Measurements from ENCODE around the gene ZBTB4.

The ZBTB4 gene

GRCh38 chr17:7497636-7498035 lies 18.2 kb upstream of the ZBTB4 start:
- TF ChIP-seq CTCF (conservative IDR thresholded peaks at IDR 0.05; ENCODE audit: low read depth, low read length) = no peak
- H3K79me2 ChIP-seq (ENCODE audit: insufficient read depth, low read depth) = peaks cover 5% of the 10 kb centered on the region; the same call in 1 of the 2 replicates
- no peaks in the 10 kb centered on the region for H3K27me3 ChIP-seq (ENCODE audit: insufficient read depth, low read depth)
- H3K27ac ChIP-seq = no peak overlapping the region
- H3K36me3 ChIP-seq (ENCODE audit: insufficient read depth) = no peaks in the 10 kb centered on the region
- H3K9ac ChIP-seq = no peak overlapping the region
- H3K4me1 ChIP-seq (ENCODE audit: low read depth, poor library complexity, severe bottlenecking) = no peaks in the 10 kb centered on the region
- H4K20me1 ChIP-seq (ENCODE audit: insufficient read depth) = no peaks in the 10 kb centered on the region
- H3K4me3 ChIP-seq (IDR thresholded peaks at IDR 0.05; ENCODE audit: insufficient read depth, low read depth, low read length) = no peak overlapping the region
- no peak overlapping the region for H2AFZ ChIP-seq (ENCODE audit: low read depth)
- H3K4me2 ChIP-seq = no peak overlapping the region

GRCh38 chr17:7497228-7497627 lies 17.8 kb upstream of the ZBTB4 start:
- Histone ChIP-seq H3K36me3 (ENCODE audit: insufficient read depth) (no peaks in the 10 kb centered on the region), H3K4me1 (ENCODE audit: low read depth, poor library complexity, severe bottlenecking) (no peaks in the 10 kb centered on the region), H3K4me2 (no peak overlapping the region), H3K27ac (no peak overlapping the region), H3K9ac (no peak overlapping the region), H3K27me3 (ENCODE audit: insufficient read depth, low read depth) (no peaks in the 10 kb centered on the region), H3K79me2 (ENCODE audit: insufficient read depth, low read depth) (peaks cover 9% of the 10 kb centered on the region; the same call in 1 of the 2 replicates), H3K4me3 (IDR thresholded peaks at IDR 0.05; ENCODE audit: insufficient read depth, low read depth, low read length) (no peak overlapping the region), H2AFZ (ENCODE audit: low read depth) (no peak overlapping the region), H4K20me1 (ENCODE audit: insufficient read depth) (no peaks in the 10 kb centered on the region)
- TF ChIP-seq CTCF (conservative IDR thresholded peaks at IDR 0.05; ENCODE audit: low read depth, low read length) = no peak

- Histone ChIP-seq H4K20me1 (ENCODE audit: insufficient read depth) (no peaks in the 10 kb centered on the region), H3K36me3 (ENCODE audit: insufficient read depth) (no peaks in the 10 kb centered on the region), H3K4me3 (IDR thresholded peaks at IDR 0.05; ENCODE audit: insufficient read depth, low read depth, low read length) (no peak overlapping the region), H3K27me3 (ENCODE audit: insufficient read depth, low read depth) (no peaks in the 10 kb centered on the region), H3K9ac (no peak overlapping the region), H3K4me1 (ENCODE audit: low read depth, poor library complexity, severe bottlenecking) (no peaks in the 10 kb centered on the region), H3K4me2 (no peak overlapping the region), H3K27ac (no peak overlapping the region), H2AFZ (ENCODE audit: low read depth) (no peak overlapping the region), H3K79me2 (ENCODE audit: insufficient read depth, low read depth) (peaks cover 14% of the 10 kb centered on the region; the same call in 1 of the 2 replicates)
- no peak for TF ChIP-seq CTCF (conservative IDR thresholded peaks at IDR 0.05; ENCODE audit: low read depth, low read length)
These were observed 17.2 kb upstream of the ZBTB4 start for GRCh38 chr17:7496470-7497183.

GRCh38 chr17:7495906-7496434 lies 16.5 kb upstream of the ZBTB4 start:
- no peak for TF ChIP-seq CTCF (conservative IDR thresholded peaks at IDR 0.05; ENCODE audit: low read depth, low read length)
- H3K36me3 ChIP-seq (ENCODE audit: insufficient read depth) = no peaks in the 10 kb centered on the region
- H3K4me3 ChIP-seq (IDR thresholded peaks at IDR 0.05; ENCODE audit: insufficient read depth, low read depth, low read length) = no peak overlapping the region
- H3K4me2 ChIP-seq = no peak overlapping the region
- H3K4me1 ChIP-seq (ENCODE audit: low read depth, poor library complexity, severe bottlenecking) = no peaks in the 10 kb centered on the region
- no peak overlapping the region for H3K9ac ChIP-seq
- no peak overlapping the region for H3K27ac ChIP-seq
- peaks cover 19% of the 10 kb centered on the region; the same call in 1 of the 2 replicates for H3K79me2 ChIP-seq (ENCODE audit: insufficient read depth, low read depth)
- H3K27me3 ChIP-seq (ENCODE audit: insufficient read depth, low read depth) = no peaks in the 10 kb centered on the region
- H4K20me1 ChIP-seq (ENCODE audit: insufficient read depth) = no peaks in the 10 kb centered on the region
- no peak overlapping the region for H2AFZ ChIP-seq (ENCODE audit: low read depth)

Measured in KMS-11 (cell line).